ENCODE data around the gene GTF3C5.

- TF ChIP-seq ZFP3 (CRISPR knock-in tag; IDR thresholded peaks at IDR 0.05) (no peak), TCF4 (CRISPR knock-in tag; IDR thresholded peaks at IDR 0.05; ENCODE audit: borderline replicate concordance) (no peak)
Observed at GRCh38 chr9:133041958-133042357, 11.2 kb downstream of the GTF3C5 start.

All from SK-N-SH treated with all-trans-retinoic acid at 6 μM for 48 hours (cell line).